HepG2 (cell line): ENCODE results near the gene BORCS5. TPM values are rescaled to one million over a fixed set of nuclear protein-coding genes. Genes with fewer than 3 reads are reported as not detected.

ENCODE experiments used
- AKNA ChIP-seq: sonication (generic); formaldehyde crosslinking; IDR thresholded peaks from 2 replicates; pipeline ENCODE4 v1.4.0; 2020; ENCODE audit warnings: missing genetic modification reagents, borderline replicate concordance
- BRF2 ChIP-seq: sonication (generic); formaldehyde crosslinking; IDR thresholded peaks from 2 replicates; pipeline ENCODE4 v1.8.1; 2022; ENCODE audit warnings: mild to moderate bottlenecking, missing genetic modification reagents
- ETV6 ChIP-seq: sonication (generic); formaldehyde crosslinking; conservative IDR thresholded peaks from 2 replicates; pipeline ENCODE4 v1.4.0; 2020; ENCODE audit warnings: missing genetic modification reagents
- FOXP4 ChIP-seq: sonication (generic); formaldehyde crosslinking; IDR thresholded peaks from 2 replicates; pipeline ENCODE4 v1.4.0; 2020; ENCODE audit warnings: missing genetic modification reagents
- PHF20 ChIP-seq: sonication (generic); formaldehyde crosslinking; IDR thresholded peaks from 2 replicates; pipeline ENCODE4 v1.5.0; 2020; ENCODE audit warnings: mild to moderate bottlenecking, missing genetic modification reagents
- POGZ ChIP-seq: sonication (generic); formaldehyde crosslinking; IDR thresholded peaks from 2 replicates; pipeline ENCODE4 v1.4.0; 2020; ENCODE audit warnings: mild to moderate bottlenecking, missing genetic modification reagents
- ZBED4 ChIP-seq: sonication (generic); formaldehyde crosslinking; IDR thresholded peaks from 2 replicates; pipeline ENCODE4 v1.4.0; 2020; ENCODE audit warnings: missing genetic modification reagents, borderline replicate concordance
- ZBTB37 ChIP-seq: sonication (generic); formaldehyde crosslinking; IDR thresholded peaks from 2 replicates; pipeline ENCODE4 v1.4.0; 2020; ENCODE audit warnings: mild to moderate bottlenecking, missing genetic modification reagents
- ZNF20 ChIP-seq: sonication (generic); formaldehyde crosslinking; IDR thresholded peaks from 2 replicates; pipeline ENCODE4 v1.4.0; 2020; ENCODE audit warnings: mild to moderate bottlenecking, moderate library complexity, missing genetic modification reagents
- ZNF33A ChIP-seq: sonication (generic); formaldehyde crosslinking; IDR thresholded peaks from 2 replicates; pipeline ENCODE4 v1.5.1; 2020; ENCODE audit warnings: missing genetic modification reagents, mild to moderate bottlenecking, moderate library complexity, borderline replicate concordance
- ZNF362 ChIP-seq: sonication (generic); formaldehyde crosslinking; IDR thresholded peaks from 2 replicates; pipeline ENCODE4 v1.4.0; 2020; ENCODE audit warnings: missing genetic modification reagents, mild to moderate bottlenecking, borderline replicate concordance
- ZNF75D ChIP-seq: sonication (generic); formaldehyde crosslinking; IDR thresholded peaks from 2 replicates; pipeline ENCODE4 v1.8.1; 2023; ENCODE audit warnings: missing genetic modification reagents, mild to moderate bottlenecking, borderline replicate concordance
- polyA plus RNA-seq, 8 experiments: library from polyadenylated mRNA; depleted of rRNA in 3 of 8; stranded (reverse) in 7 of 8; unstranded in 1 of 8; fragments of >200 nt; fragmentation: Illumina TruSeq in 4 of 8; extraction: Trizol in 4 of 8; gene quantifications; 2 replicates each; pipeline versions ENCODE4 v1.2.1 to v1.2.3, GENCODE V29; 2011 to 2016; ENCODE audit warnings: low read depth in 4 of 8, missing spikeins in 1 of 8, mixed read lengths in 1 of 8; ENCODE audit not compliant: insufficient read depth in 1 of 8
- total RNA-seq, 5 experiments: library from RNA; depleted of rRNA; stranded (reverse); fragments of >200 nt; fragmentation: Illumina TruSeq; extraction: Trizol; gene quantifications; 2 replicates each; pipeline ENCODE4 v1.2.3, GENCODE V29; 2016; ENCODE audit warnings: low read depth in 1 of 5

The BORCS5 gene
- total and polyA plus RNA-seq, 2 of the 13 experiments (the other 11 are each of a cell fraction or from before 2014, with no cell fraction given): 3.9 to 4.7 TPM

GRCh38 chr12:12384571-12385340, 27.9 kb downstream of the BORCS5 start (continued):
- no peak for TF ChIP-seq AKNA (CRISPR knock-in tag)
- no peak for TF ChIP-seq ETV6 (CRISPR knock-in tag)
- no peak; the same call in 1 of the 2 replicates for TF ChIP-seq BRF2 (CRISPR knock-in tag)
- TF ChIP-seq FOXP4 (CRISPR knock-in tag): peak; percentile 73; the same call in 1 of the 2 replicates
- TF ChIP-seq ZNF20: no peak
- TF ChIP-seq ZBTB37 (CRISPR knock-in tag): 0 out of 2 replicates have a peak, but pooled peaks have one; percentile 45
- no peak for TF ChIP-seq PHF20
- no peak for TF ChIP-seq ZBED4 (CRISPR knock-in tag)
- peak; percentile 53 for TF ChIP-seq ZNF362
- TF ChIP-seq ZNF75D (CRISPR knock-in tag): no peak
- TF ChIP-seq POGZ (CRISPR knock-in tag): peak; percentile 80
- TF ChIP-seq ZNF33A (CRISPR knock-in tag): no peak
